K562 (cell line): ENCODE data around the gene AGAP1. TPM values are rescaled to one million over a fixed set of nuclear protein-coding genes. Genes with fewer than 3 reads are reported as not detected.

Experiments used
- ATAC-seq: fragments of 200-7000 bp; cut with Tn5 transposase; 3 replicates; pipeline ENCODE4 v1.9.1; 2020; ENCODE audit warnings: moderate library complexity
- BruUV-seq: library from RNA; stranded (reverse); fragments of 400-500 nt; replicated peaks from 2 replicates; lab custom pipeline; 2021; lab: Mats Ljungman, UMichigan
- CTCF ChIA-PET: fragments of 300-600 bp; formaldehyde crosslinking; extraction: SDS; loops from one replicate; lab custom pipeline; 2021; ENCODE audit warnings: low intra/inter-chr PET ratio; lab: Yijun Ruan, JAX
- POLR2A ChIA-PET: fragments of 300-600, 350-650 bp; sonication (Branson Sonifier 250); formaldehyde crosslinking; extraction: SDS; loops from one replicate; lab custom pipeline; 2021; ENCODE audit warnings: antibody characterized with exemption, inconsistent platforms; lab: Yijun Ruan, JAX
- DNase-seq, 4 experiments: peaks; one replicate each; pipeline versions ENCODE4 v3.0.0 to v3.0.0-alpha.2; 2011 to 2018; ENCODE audit warnings: low spot score in 3 of 4, mixed read lengths in 3 of 4; ENCODE audit errors: extremely low read depth in 1 of 4
- FAIRE-seq: peaks from 2 replicates; lab custom pipeline; 2011; peaks lifted over from hg19 to GRCh38; lab: Jason Lieb, UNC
- H2AFZ ChIP-seq: 2 replicates; pipeline ENCODE4 v1.6.0; 2011; ENCODE audit warnings: low read depth, low read length, control low read depth, inconsistent platforms
- H3K27ac ChIP-seq: fragments of 200-600 bp; 3 replicates; pipeline ENCODE4 v1.8.0; 2011; ENCODE audit warnings: low read depth, mild to moderate bottlenecking, control low read depth, inconsistent platforms, low read length, moderate library complexity, mixed read lengths; ENCODE audit errors: extremely low read depth
- H3K27me3 ChIP-seq, 2 experiments: fragments of 300-600 bp in 1 of 2; 2 replicates in 1 of 2; 3 replicates in 1 of 2; pipeline versions ENCODE4 v1.6.0 to v1.8.0; 2011; ENCODE audit warnings: inconsistent platforms in 2 of 2, low read length in 2 of 2, mild to moderate bottlenecking in 1 of 2, mixed read lengths in 1 of 2, moderate library complexity in 1 of 2; ENCODE audit not compliant: control insufficient read depth in 2 of 2, insufficient read depth in 2 of 2
- H3K36me3 ChIP-seq: fragments of 300-600 bp; 3 replicates; pipeline ENCODE4 v1.8.0; 2011; ENCODE audit warnings: mild to moderate bottlenecking, low read length, inconsistent platforms; ENCODE audit not compliant: control insufficient read depth, insufficient read depth
- H3K4me1 ChIP-seq, 2 experiments: fragments of 200-600 bp in 1 of 2; replicated peaks in 1 of 2; 2 replicates in 1 of 2; 3 replicates in 1 of 2; pipeline versions ENCODE4 v1.5.1 to v1.8.0; 2011; ENCODE audit warnings: inconsistent platforms in 2 of 2, low read length in 2 of 2, mild to moderate bottlenecking in 1 of 2, mixed read lengths in 1 of 2, moderate library complexity in 1 of 2; ENCODE audit not compliant: control insufficient read depth in 2 of 2, insufficient read depth in 2 of 2
- H3K4me2 ChIP-seq: 2 replicates; pipeline ENCODE4 v1.6.1; 2011; ENCODE audit warnings: low read length, control low read depth, inconsistent platforms, mixed read lengths; ENCODE audit not compliant: insufficient read depth
- H3K4me3 ChIP-seq: fragments of 200-600 bp; sonication (generic), shearing (Covaris generic); 2 replicates; pipeline ENCODE4 v1.5.1; 2016; ENCODE audit warnings: control low read depth, inconsistent platforms
- H3K79me2 ChIP-seq: fragments of 200-600 bp; 3 replicates; pipeline ENCODE4 v1.8.0; 2011; ENCODE audit warnings: low read length, inconsistent platforms; ENCODE audit not compliant: control insufficient read depth, insufficient read depth
- H3K9ac ChIP-seq, 2 experiments: 2 replicates each; pipeline versions ENCODE4 v1.6.0 to v1.6.1; 2011; ENCODE audit warnings: low read depth in 2 of 2, low read length in 2 of 2, control low read depth in 1 of 2, inconsistent platforms in 1 of 2, mild to moderate bottlenecking in 1 of 2, mixed read lengths in 1 of 2; ENCODE audit not compliant: insufficient read depth in 1 of 2
- H3K9me1 ChIP-seq: one replicate; pipeline ENCODE4 v1.6.0; 2011; ENCODE audit warnings: inconsistent platforms, mild to moderate bottlenecking, low read length, moderate library complexity; ENCODE audit not compliant: control insufficient read depth, insufficient read depth
- H3K9me3 ChIP-seq: replicated peaks from 2 replicates; pipeline ENCODE4 v1.5.1; 2011; ENCODE audit warnings: low read depth, low read length, inconsistent platforms; ENCODE audit not compliant: control insufficient read depth, insufficient read depth
- H4K20me1 ChIP-seq: replicated peaks from 2 replicates; pipeline ENCODE4 v1.6.1; 2011; ENCODE audit warnings: low read length, inconsistent platforms, mixed read lengths; ENCODE audit not compliant: control insufficient read depth, insufficient read depth
- ATF1 ChIP-seq, 2 experiments: fragments of 450-650 bp in 1 of 2; IDR thresholded peaks; 2 replicates each; pipeline ENCODE4 v1.6.1; 2016; ENCODE audit warnings: missing compliant biosample characterization in 1 of 2, missing genetic modification characterization in 1 of 2
- FOXK1 ChIP-seq: sonication (generic); formaldehyde crosslinking; IDR thresholded peaks from 2 replicates; pipeline ENCODE4 v1.8.0; 2022; ENCODE audit warnings: missing genetic modification reagents, mild to moderate bottlenecking, borderline replicate concordance
- HSF4 ChIP-seq: fragments of 250-450 bp; sonication (Bioruptor Pico); IDR thresholded peaks from 2 replicates; pipeline ENCODE4 v2.1.2; 2022; ENCODE audit warnings: mild to moderate bottlenecking, moderate library complexity, borderline replicate concordance
- PCBP1 ChIP-seq: fragments of 200-400 bp; formaldehyde crosslinking; IDR thresholded peaks from 2 replicates; pipeline ENCODE4 v1.6.1; 2018; ENCODE audit warnings: mild to moderate bottlenecking, low read depth, low read length; ENCODE audit not compliant: poor library complexity, severe bottlenecking
- SMARCC2 ChIP-seq: fragments of 450-650 bp; IDR thresholded peaks from 2 replicates; pipeline ENCODE4 v1.6.1; 2017; ENCODE audit warnings: antibody characterized with exemption, moderate library complexity, mild to moderate bottlenecking, low read depth
- YBX1 ChIP-seq: fragments of 450-650 bp; IDR thresholded peaks from 2 replicates; pipeline ENCODE4 v1.7.1; 2016; ENCODE audit warnings: mild to moderate bottlenecking
- ZFP30 ChIP-seq: fragments of 250-450 bp; sonication (Bioruptor Pico); IDR thresholded peaks from 2 replicates; pipeline ENCODE4 v1.8.0; 2022; ENCODE audit warnings: moderate library complexity, mild to moderate bottlenecking, inconsistent platforms, borderline replicate concordance
- WGBS: fragments of 100-300 bp; shearing (Covaris generic); methylation state at CpG from one replicate; pipeline ENCODE4 v1.1.6; 2016; ENCODE audit warnings: low coverage, mixed read lengths; ENCODE audit not compliant: insufficient coverage; ENCODE audit errors: missing lambda C conversion rate; 5-methylcytosine and 5-hydroxymethylcytosine counted together
- in situ Hi-C: fragments of 300-500 bp; cut with MboI; formaldehyde crosslinking; loops from 4 replicates; pipeline ENCODE4 v1.15.0; 2018; ENCODE audit warnings: inconsistent platforms, mixed read lengths
- intact Hi-C: fragments of 100-400 bp; cut with micrococcal nuclease; formaldehyde crosslinking; loops from 2 replicates; pipeline ENCODE4 v1.14.2; 2022
- polyA plus RNA-seq, 8 experiments: library from polyadenylated mRNA; depleted of rRNA in 4 of 8; stranded (reverse) in 5 of 8; unstranded in 3 of 8; fragments of >200 nt; fragmentation: Nextera tagmentation in 2 of 8; fragmentation: Illumina TruSeq in 1 of 8; extraction: Ambion mirVana in 2 of 8; extraction: Trizol in 1 of 8; gene quantifications; 2 replicates each; pipeline versions ENCODE4 v1.2.1 to v1.2.3, GENCODE V29; 2011 to 2014; ENCODE audit warnings: inconsistent platforms in 1 of 8, missing spikeins in 1 of 8
- total RNA-seq, 7 experiments: library from RNA; depleted of rRNA in 6 of 7; stranded (reverse); fragments of >200 nt in 6 of 7; fragmentation: Illumina TruSeq in 2 of 7; extraction: Trizol in 2 of 7; gene quantifications; 2 replicates each; pipeline versions ENCODE4 v1.2.1 to v1.2.3, GENCODE V29; 2011 to 2021; ENCODE audit warnings: low replicate concordance in 1 of 7
- TF ChIP-seq, protein P1 (sequence below): sonication (generic); formaldehyde crosslinking; IDR thresholded peaks from 2 replicates; pipeline ENCODE4 v1.8.0; 2022; ENCODE audit warnings: mild to moderate bottlenecking, low read depth, missing genetic modification reagents

AGAP1 gene
- total and polyA plus RNA-seq, 9 of the 15 experiments (the other 6 are each of a cell fraction or from before 2014, with no cell fraction given), result 1.3 to 24.0 (median 10.6) TPM

- TF ChIP-seq FOXK1 (CRISPR knock-in tag), result no peak
- H3K9me3 ChIP-seq, result no peaks in the 10 kb centered on the region
- H3K9me1 ChIP-seq, result peaks cover 3% of the 10 kb centered on the region
- in situ Hi-C loops, result no loop called here
- H3K27me3 ChIP-seq, result no peaks in the 10 kb centered on the region
- peaks cover 32% of the 10 kb centered on the region; the same call in 2 of the 3 replicates for H3K79me2 ChIP-seq
- DNase-seq (no peak), ATAC-seq (no peak), FAIRE-seq (no peak)
- no peaks in the 10 kb centered on the region for H3K36me3 ChIP-seq
- H2AFZ ChIP-seq, result no peak overlapping the region
- BruUV-seq, result no TSS peak
- 70% methylated on average over 7 of the region's 10 CpGs for WGBS
- no peak overlapping the region for H3K27ac ChIP-seq
- H3K4me3 ChIP-seq, result no peak overlapping the region
- intact Hi-C loops, result no loop called here
- no peak overlapping the region for H3K9ac ChIP-seq
- CTCF ChIA-PET, result no interaction called here
- peaks cover 0 to 6% of the 10 kb centered on the region in 2 experiments; a peak in 1 of 5 replicates for H3K4me1 ChIP-seq
- H4K20me1 ChIP-seq, result peaks cover 14% of the 10 kb centered on the region; the same call in 1 of the 2 replicates
- POLR2A ChIA-PET, result interaction anchor here (0.6 to 1.2 kb wide), 3 partner anchors 10 to 157 kb away, joined by 3 to 4 read pairs (median 4); no protein-coding TSS in a partner anchor
- no peak overlapping the region for H3K4me2 ChIP-seq
These were observed 191.3 kb downstream of the AGAP1 start for GRCh38 chr2:235685024-235685721.

DNA sequence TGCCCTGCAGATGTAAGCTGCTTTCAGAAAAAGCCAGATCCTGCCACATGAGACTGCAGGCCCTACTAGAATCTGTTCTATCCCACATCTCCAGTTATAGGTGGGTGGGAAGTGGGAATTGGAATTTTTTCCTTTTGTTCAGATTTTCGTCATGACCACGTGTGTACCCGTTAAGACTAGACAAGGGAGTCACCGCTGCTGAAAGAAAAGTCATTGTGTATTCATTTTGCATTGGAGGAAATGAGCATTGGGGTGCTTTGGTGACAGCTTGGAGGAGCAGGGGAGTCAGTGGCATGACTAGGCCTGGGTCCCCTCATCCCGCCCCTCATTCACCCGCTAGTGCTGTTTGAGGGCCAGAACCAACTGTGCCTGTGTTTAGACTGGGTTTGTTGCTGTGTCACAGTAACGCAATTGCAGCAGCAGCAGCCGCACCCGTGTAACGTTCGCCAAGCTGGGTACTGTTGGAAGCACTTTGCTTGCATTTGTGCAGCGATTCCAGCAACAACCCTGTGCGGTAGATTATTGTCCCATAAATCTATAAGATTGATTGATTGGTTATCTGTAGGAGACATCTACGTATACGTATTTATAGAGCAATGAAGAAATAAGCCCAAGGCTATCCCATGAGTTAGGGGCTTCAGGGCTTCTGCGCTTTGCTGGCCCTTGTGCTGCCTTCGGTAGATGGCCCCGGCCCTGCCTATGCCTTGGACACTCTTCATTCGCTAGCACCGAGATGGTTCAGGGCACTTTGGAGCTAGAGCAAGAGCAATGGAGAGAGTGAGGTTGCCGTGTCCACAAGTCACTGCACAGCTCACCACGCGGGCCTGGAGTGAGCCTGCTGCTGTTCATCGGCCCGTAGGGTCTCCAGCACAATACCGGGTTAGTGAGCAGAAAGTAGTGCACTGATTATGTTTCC lies 194.9 kb downstream of the AGAP1 start:
- Histone ChIP-seq H3K79me2 (peaks cover 33% of the 10 kb centered on the region), H3K9me3 (no peaks in the 10 kb centered on the region), H3K9ac (no peak overlapping the region), H3K36me3 (no peaks in the 10 kb centered on the region), H4K20me1 (peaks cover 32% of the 10 kb centered on the region), H3K4me1 (peaks cover 0 to 9% of the 10 kb centered on the region in 2 experiments; a peak in 2 of 5 replicates), H3K27me3 (no peaks in the 10 kb centered on the region), H2AFZ (no peak overlapping the region), H3K9me1 (peaks cover 3% of the 10 kb centered on the region), H3K4me2 (no peak overlapping the region), H3K27ac (no peak overlapping the region), H3K4me3 (no peak overlapping the region)
- POLR2A ChIA-PET, result interaction anchor here (0.6 to 1.1 kb wide), 2 partner anchors 10 to 11 kb away, joined by 4 to 5 read pairs; no protein-coding TSS in a partner anchor
- no peak for ATAC-seq
- 88% methylated on average over 25 of the region's 26 CpGs for WGBS
- no TSS peak for BruUV-seq
- no peak for DNase-seq
- CTCF ChIA-PET, result no interaction called here
- no peak for TF ChIP-seq PCBP1
- no peak for TF ChIP-seq SMARCC2
- TF ChIP-seq HSF4, result no peak
- no peak for TF ChIP-seq ZFP30 (CRISPR knock-in tag)
- no peak for TF ChIP-seq YBX1
- TF ChIP-seq ATF1 (CRISPR knock-in tag; IDR thresholded peaks at IDR 0.05), result no peak
- no peak for TF ChIP-seq ATF1 (tag; IDR thresholded peaks at IDR 0.05)
- TF ChIP-seq, protein P1, sequence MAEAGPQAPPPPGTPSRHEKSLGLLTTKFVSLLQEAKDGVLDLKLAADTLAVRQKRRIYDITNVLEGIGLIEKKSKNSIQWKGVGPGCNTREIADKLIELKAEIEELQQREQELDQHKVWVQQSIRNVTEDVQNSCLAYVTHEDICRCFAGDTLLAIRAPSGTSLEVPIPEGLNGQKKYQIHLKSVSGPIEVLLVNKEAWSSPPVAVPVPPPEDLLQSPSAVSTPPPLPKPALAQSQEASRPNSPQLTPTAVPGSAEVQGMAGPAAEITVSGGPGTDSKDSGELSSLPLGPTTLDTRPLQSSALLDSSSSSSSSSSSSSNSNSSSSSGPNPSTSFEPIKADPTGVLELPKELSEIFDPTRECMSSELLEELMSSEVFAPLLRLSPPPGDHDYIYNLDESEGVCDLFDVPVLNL (CRISPR knock-in tag), result no peak
- FAIRE-seq, result no peak
- in situ Hi-C loops (no loop called here), intact Hi-C loops (no loop called here)
